Glutamatergic neuron (in vitro differentiated cells): ENCODE results near the gene MMP20. TPM values are rescaled to one million over a fixed set of nuclear protein-coding genes. Genes with fewer than 3 reads are reported as not detected.

ENCODE experiments used
- DNase-seq: peaks from one replicate; pipeline ENCODE4 v3.0.0; 2022
- H3K27ac Mint-ChIP-seq: one replicate; pipeline ENCODE4 v1.8.0; 2020; ENCODE audit warnings: mild to moderate bottlenecking, mixed read lengths, inconsistent platforms; ENCODE audit not compliant: unreplicated experiment
- H3K27me3 Mint-ChIP-seq: one replicate; pipeline ENCODE4 v1.8.0; 2020; ENCODE audit warnings: mild to moderate bottlenecking, moderate library complexity, mixed read lengths, inconsistent platforms; ENCODE audit not compliant: unreplicated experiment
- H3K36me3 Mint-ChIP-seq: one replicate; pipeline ENCODE4 v1.8.0; 2020; ENCODE audit warnings: mild to moderate bottlenecking, mixed read lengths, inconsistent platforms; ENCODE audit not compliant: unreplicated experiment
- H3K4me1 Mint-ChIP-seq: one replicate; pipeline ENCODE4 v1.8.0; 2020; ENCODE audit warnings: mild to moderate bottlenecking, low read depth, mixed read lengths, inconsistent platforms; ENCODE audit not compliant: unreplicated experiment
- H3K4me3 Mint-ChIP-seq: one replicate; pipeline ENCODE4 v1.8.0; 2020; ENCODE audit warnings: mild to moderate bottlenecking, mixed read lengths, inconsistent platforms; ENCODE audit not compliant: unreplicated experiment
- H3K9me3 Mint-ChIP-seq: one replicate; pipeline ENCODE4 v1.8.0; 2020; ENCODE audit warnings: mild to moderate bottlenecking, moderate library complexity, mixed read lengths, inconsistent platforms; ENCODE audit not compliant: unreplicated experiment
- total RNA-seq: library from RNA; stranded (reverse); fragmentation: NEBNext Ultra II Directional; extraction: Animal tissue kit (Norgen Biotek cat#: 25700); gene quantifications from one replicate; pipeline ENCODE4 v1.2.1, GENCODE V29; 2021; ENCODE audit not compliant: unreplicated experiment
- TF ChIP-seq, protein P1 (sequence below): fragments of 200-600 bp; sonication (generic); IDR thresholded peaks from one replicate; pipeline ENCODE4 v1.5.0; 2021; ENCODE audit not compliant: partially characterized antibody, unreplicated experiment

The MMP20 gene
- total RNA-seq, 1 donor from 2014 or later = not detected

DNA sequence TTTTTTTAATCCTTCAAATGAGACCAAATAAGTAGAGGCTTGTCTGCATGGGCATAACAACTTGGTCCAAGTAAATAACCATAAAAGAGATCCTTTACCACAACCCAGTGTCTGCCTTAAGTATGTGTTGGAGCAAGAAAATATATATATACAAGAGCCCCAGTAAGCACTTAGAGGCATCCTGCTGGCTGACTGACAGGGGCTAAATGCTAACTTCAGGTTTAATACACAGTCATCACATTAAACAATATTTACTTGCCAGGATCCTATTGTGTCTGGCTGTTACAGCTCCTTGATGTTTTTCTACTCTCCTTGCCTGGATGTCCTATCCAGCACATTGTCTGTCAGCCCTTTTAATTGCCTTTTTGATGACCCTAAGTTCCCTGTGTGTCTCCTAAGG lies 37.5 kb upstream of the MMP20 start:
- peaks cover 1% of the 10 kb centered on the region for H3K9me3 Mint-ChIP-seq
- H3K36me3 Mint-ChIP-seq = no peaks in the 10 kb centered on the region
- peaks cover 8% of the 10 kb centered on the region for H3K4me1 Mint-ChIP-seq
- no peak overlapping the region for H3K27ac Mint-ChIP-seq
- TF ChIP-seq, protein P1, sequence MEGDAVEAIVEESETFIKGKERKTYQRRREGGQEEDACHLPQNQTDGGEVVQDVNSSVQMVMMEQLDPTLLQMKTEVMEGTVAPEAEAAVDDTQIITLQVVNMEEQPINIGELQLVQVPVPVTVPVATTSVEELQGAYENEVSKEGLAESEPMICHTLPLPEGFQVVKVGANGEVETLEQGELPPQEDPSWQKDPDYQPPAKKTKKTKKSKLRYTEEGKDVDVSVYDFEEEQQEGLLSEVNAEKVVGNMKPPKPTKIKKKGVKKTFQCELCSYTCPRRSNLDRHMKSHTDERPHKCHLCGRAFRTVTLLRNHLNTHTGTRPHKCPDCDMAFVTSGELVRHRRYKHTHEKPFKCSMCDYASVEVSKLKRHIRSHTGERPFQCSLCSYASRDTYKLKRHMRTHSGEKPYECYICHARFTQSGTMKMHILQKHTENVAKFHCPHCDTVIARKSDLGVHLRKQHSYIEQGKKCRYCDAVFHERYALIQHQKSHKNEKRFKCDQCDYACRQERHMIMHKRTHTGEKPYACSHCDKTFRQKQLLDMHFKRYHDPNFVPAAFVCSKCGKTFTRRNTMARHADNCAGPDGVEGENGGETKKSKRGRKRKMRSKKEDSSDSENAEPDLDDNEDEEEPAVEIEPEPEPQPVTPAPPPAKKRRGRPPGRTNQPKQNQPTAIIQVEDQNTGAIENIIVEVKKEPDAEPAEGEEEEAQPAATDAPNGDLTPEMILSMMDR = no peak
- H3K4me3 Mint-ChIP-seq = no peak overlapping the region
- no peak for DNase-seq
- no peaks in the 10 kb centered on the region for H3K27me3 Mint-ChIP-seq

DNA sequence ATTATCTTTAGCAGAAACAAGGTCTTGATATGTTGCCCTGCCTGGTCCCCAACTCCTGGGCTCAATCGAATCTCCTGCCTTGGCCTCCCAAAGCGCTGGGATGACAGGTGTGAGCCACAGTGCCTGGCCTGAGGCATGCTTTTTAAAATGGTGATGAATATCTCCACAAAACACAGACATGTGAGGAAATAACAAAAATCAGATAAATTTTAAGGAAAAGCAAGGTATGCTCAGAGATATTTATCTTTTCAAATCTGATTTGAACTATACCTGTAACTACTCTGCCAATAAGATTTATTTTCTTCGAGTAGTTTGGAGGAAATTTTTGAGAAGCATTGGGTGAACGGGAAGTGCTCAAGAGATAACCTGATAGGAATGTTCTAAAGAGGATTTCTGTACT lies 35.9 kb upstream of the MMP20 start:
- H3K9me3 Mint-ChIP-seq = peaks cover under 1% of the 10 kb centered on the region
- H3K27ac Mint-ChIP-seq = no peak overlapping the region
- H3K36me3 Mint-ChIP-seq = no peaks in the 10 kb centered on the region
- H3K27me3 Mint-ChIP-seq = no peaks in the 10 kb centered on the region
- TF ChIP-seq, protein P1 = no peak
- H3K4me1 Mint-ChIP-seq = peaks cover 7% of the 10 kb centered on the region
- DNase-seq = no peak
- H3K4me3 Mint-ChIP-seq = no peak overlapping the region

DNA sequence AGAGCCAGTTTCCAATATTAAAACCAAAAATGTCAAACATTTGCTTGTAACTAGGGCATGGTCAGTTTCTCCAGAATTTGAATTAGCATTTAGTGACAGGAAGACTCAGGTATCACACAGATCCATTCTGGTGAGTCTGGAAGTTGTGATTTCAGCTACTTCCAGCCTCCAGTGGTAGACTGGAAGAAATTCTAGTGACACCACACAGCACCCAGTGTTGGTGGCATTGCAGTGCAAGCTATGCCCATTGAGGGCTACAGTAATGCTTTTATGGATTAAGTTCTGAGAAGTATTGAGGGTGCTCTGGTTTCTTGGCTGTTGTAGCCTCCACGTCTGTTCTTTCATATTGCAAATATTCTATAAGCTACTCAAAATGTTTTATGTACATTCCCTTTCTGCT lies 31.4 kb upstream of the MMP20 start:
- no peak for DNase-seq
- TF ChIP-seq, protein P1 = no peak
- Mint-ChIP-seq H3K27me3 (peaks cover 1% of the 10 kb centered on the region), H3K4me1 (no peaks in the 10 kb centered on the region), H3K36me3 (no peaks in the 10 kb centered on the region), H3K9me3 (peaks cover 4% of the 10 kb centered on the region), H3K4me3 (no peak overlapping the region), H3K27ac (no peak overlapping the region)

DNA sequence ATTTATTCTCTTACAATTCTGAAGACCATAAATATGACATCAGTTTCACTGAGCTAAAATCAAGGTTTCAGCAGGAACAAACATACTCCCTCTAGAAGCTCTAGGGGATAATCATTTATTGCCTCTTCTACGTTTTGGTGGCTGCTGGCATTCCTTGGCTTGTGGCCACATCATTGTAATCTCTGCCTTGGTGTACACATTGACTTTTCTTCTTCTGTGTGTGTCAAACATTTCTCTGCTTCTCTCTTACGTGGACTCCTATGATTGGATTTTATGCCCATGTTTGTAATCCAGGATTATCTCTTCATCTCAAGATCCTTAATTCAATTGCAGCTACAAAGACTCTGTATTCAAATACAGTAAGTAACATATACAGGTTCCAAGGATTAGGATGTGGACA lies 30.4 kb upstream of the MMP20 start:
- DNase-seq = no peak
- Mint-ChIP-seq H3K36me3 (no peaks in the 10 kb centered on the region), H3K27me3 (peaks cover 1% of the 10 kb centered on the region), H3K4me3 (no peak overlapping the region), H3K4me1 (no peaks in the 10 kb centered on the region), H3K9me3 (peaks cover 4% of the 10 kb centered on the region), H3K27ac (no peak overlapping the region)
- TF ChIP-seq, protein P1 = no peak

DNA sequence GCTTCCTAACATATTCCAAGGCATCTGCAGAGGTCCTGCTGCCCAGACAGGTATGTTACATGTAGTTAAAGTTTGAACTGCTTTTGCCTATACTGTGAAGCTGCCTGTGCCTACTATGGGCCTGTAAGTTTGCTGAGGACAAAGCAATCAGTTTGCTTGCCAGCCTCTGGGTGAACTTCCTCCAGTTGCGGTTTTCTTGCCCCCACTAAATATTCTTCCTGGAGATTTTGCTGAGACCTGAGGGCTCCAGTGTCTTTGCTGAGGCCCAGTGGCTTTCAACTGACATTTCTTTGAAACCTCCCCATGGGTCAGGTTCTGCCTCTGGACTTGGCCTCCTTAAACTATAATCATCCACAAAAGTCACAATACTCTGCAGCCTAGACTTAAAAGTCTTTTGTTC lies 29.6 kb upstream of the MMP20 start:
- Mint-ChIP-seq H3K36me3 (no peaks in the 10 kb centered on the region), H3K27me3 (peaks cover 1% of the 10 kb centered on the region), H3K4me1 (no peaks in the 10 kb centered on the region), H3K9me3 (peaks cover 4% of the 10 kb centered on the region), H3K4me3 (no peak overlapping the region), H3K27ac (no peak overlapping the region)
- TF ChIP-seq, protein P1 = no peak
- DNase-seq = no peak
